Measurements from ENCODE around the gene DDR1.

- TF ChIP-seq EP300 (IDR thresholded peaks at IDR 0.05; ENCODE audit: borderline replicate concordance), result no peak
- TF ChIP-seq YY1 (IDR thresholded peaks at IDR 0.05; ENCODE audit: low read depth), result no peak
- no peak for TF ChIP-seq MAX (IDR thresholded peaks at IDR 0.05)
- no peak for TF ChIP-seq USF1 (IDR thresholded peaks at IDR 0.05)
- no peak for TF ChIP-seq RAD21 (IDR thresholded peaks at IDR 0.05; ENCODE audit: low read depth)
- no peak for TF ChIP-seq TEAD4 (IDR thresholded peaks at IDR 0.05)
- TF ChIP-seq REST (IDR thresholded peaks at IDR 0.05; ENCODE audit: low read depth), result no peak
- TF ChIP-seq EGR1 (IDR thresholded peaks at IDR 0.05), result no peak
Measured at GRCh38 chr6:30889921-30890645, 5.8 kb downstream of the DDR1 start.
